Measurements from ENCODE around the gene SPOCK1. TPM values are rescaled to one million over a fixed set of nuclear protein-coding genes. Genes with fewer than 3 reads are reported as not detected.

The SPOCK1 gene
- total and polyA plus RNA-seq, 2 experiments from 2014 or later, result 5.6 to 10.1 TPM

GRCh38 chr5:137128012-137128411 is 371.1 kb downstream of the SPOCK1 start:
- 74% methylated on average over 4 of the region's 4 CpGs for WGBS (ENCODE audit: low lambda C conversion rate, missing lambda C conversion rate)
- H3K4me1 ChIP-seq (ENCODE audit: insufficient read depth), result no peaks in the 10 kb centered on the region
- no peaks in the 10 kb centered on the region for H3K27me3 ChIP-seq
- H3K36me3 ChIP-seq (replicated peaks; ENCODE audit: insufficient read depth, low read depth), result no peaks in the 10 kb centered on the region
- DNase-seq (ENCODE audit: low spot score), result no peak
- H2AFZ ChIP-seq, result no peak overlapping the region
- H3K79me2 ChIP-seq, result no peaks in the 10 kb centered on the region
- no peak overlapping the region for H3K4me3 ChIP-seq
- no peaks in the 10 kb centered on the region for H4K20me1 ChIP-seq (ENCODE audit: insufficient read depth, poor library complexity, severe bottlenecking)
- no peaks in the 10 kb centered on the region for H3K9me2 ChIP-seq (replicated peaks; ENCODE audit: insufficient read depth)
- no peak overlapping the region for H3K27ac ChIP-seq
- TF ChIP-seq EZH2phosphoT487 (IDR thresholded peaks at IDR 0.05; ENCODE audit: low read depth, severe bottlenecking, unreplicated experiment) (no peak), EZH2 (IDR thresholded peaks at IDR 0.05; ENCODE audit: borderline replicate concordance) (no peak)
- TF ChIP-seq, protein P1, sequence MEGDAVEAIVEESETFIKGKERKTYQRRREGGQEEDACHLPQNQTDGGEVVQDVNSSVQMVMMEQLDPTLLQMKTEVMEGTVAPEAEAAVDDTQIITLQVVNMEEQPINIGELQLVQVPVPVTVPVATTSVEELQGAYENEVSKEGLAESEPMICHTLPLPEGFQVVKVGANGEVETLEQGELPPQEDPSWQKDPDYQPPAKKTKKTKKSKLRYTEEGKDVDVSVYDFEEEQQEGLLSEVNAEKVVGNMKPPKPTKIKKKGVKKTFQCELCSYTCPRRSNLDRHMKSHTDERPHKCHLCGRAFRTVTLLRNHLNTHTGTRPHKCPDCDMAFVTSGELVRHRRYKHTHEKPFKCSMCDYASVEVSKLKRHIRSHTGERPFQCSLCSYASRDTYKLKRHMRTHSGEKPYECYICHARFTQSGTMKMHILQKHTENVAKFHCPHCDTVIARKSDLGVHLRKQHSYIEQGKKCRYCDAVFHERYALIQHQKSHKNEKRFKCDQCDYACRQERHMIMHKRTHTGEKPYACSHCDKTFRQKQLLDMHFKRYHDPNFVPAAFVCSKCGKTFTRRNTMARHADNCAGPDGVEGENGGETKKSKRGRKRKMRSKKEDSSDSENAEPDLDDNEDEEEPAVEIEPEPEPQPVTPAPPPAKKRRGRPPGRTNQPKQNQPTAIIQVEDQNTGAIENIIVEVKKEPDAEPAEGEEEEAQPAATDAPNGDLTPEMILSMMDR (IDR thresholded peaks at IDR 0.05; ENCODE audit: poor library complexity), result no peak
- H3K9me3 ChIP-seq (ENCODE audit: low read depth), result no peaks in the 10 kb centered on the region
- H3K4me2 ChIP-seq, result no peak overlapping the region

- Histone ChIP-seq H3K36me3 (replicated peaks; ENCODE audit: insufficient read depth, low read depth) (no peaks in the 10 kb centered on the region), H2AFZ (no peak overlapping the region), H3K4me1 (ENCODE audit: insufficient read depth) (no peaks in the 10 kb centered on the region), H3K4me3 (no peak overlapping the region), H3K79me2 (no peaks in the 10 kb centered on the region), H3K9me3 (ENCODE audit: low read depth) (no peaks in the 10 kb centered on the region), H3K27ac (no peak overlapping the region), H3K9me2 (replicated peaks; ENCODE audit: insufficient read depth) (no peaks in the 10 kb centered on the region), H3K4me2 (no peak overlapping the region), H4K20me1 (ENCODE audit: insufficient read depth, poor library complexity, severe bottlenecking) (no peaks in the 10 kb centered on the region), H3K27me3 (no peaks in the 10 kb centered on the region)
- no peak for DNase-seq (ENCODE audit: low spot score)
- TF ChIP-seq EZH2 (IDR thresholded peaks at IDR 0.05; ENCODE audit: borderline replicate concordance), result no peak
- TF ChIP-seq, protein P1 (IDR thresholded peaks at IDR 0.05; ENCODE audit: poor library complexity), result no peak
- TF ChIP-seq EZH2phosphoT487 (IDR thresholded peaks at IDR 0.05; ENCODE audit: low read depth, severe bottlenecking, unreplicated experiment), result no peak
- WGBS (ENCODE audit: low lambda C conversion rate, missing lambda C conversion rate), result 89% methylated on average over 1 of the region's 1 CpG
Observed at GRCh38 chr5:137126829-137127228, 372.3 kb downstream of the SPOCK1 start.

- H3K36me3 ChIP-seq (replicated peaks; ENCODE audit: insufficient read depth, low read depth), result no peaks in the 10 kb centered on the region
- no peaks in the 10 kb centered on the region for H3K4me1 ChIP-seq (ENCODE audit: insufficient read depth)
- H2AFZ ChIP-seq, result no peak overlapping the region
- no peak overlapping the region for H3K4me3 ChIP-seq
- no peaks in the 10 kb centered on the region for H4K20me1 ChIP-seq (ENCODE audit: insufficient read depth, poor library complexity, severe bottlenecking)
- no peaks in the 10 kb centered on the region for H3K27me3 ChIP-seq
- H3K27ac ChIP-seq, result no peak overlapping the region
- no peak for TF ChIP-seq EZH2phosphoT487 (IDR thresholded peaks at IDR 0.05; ENCODE audit: low read depth, severe bottlenecking, unreplicated experiment)
- no peak for TF ChIP-seq EZH2 (IDR thresholded peaks at IDR 0.05; ENCODE audit: borderline replicate concordance)
- TF ChIP-seq, protein P1 (IDR thresholded peaks at IDR 0.05; ENCODE audit: poor library complexity), result no peak
- no peaks in the 10 kb centered on the region for H3K79me2 ChIP-seq
- H3K4me2 ChIP-seq, result no peak overlapping the region
- WGBS (ENCODE audit: low lambda C conversion rate, missing lambda C conversion rate), result 60% methylated on average over 2 of the region's 2 CpGs
- H3K9me3 ChIP-seq (ENCODE audit: low read depth), result no peaks in the 10 kb centered on the region
- no peaks in the 10 kb centered on the region for H3K9me2 ChIP-seq (replicated peaks; ENCODE audit: insufficient read depth)
- no peak for DNase-seq (ENCODE audit: low spot score)
Observed at GRCh38 chr5:137122558-137122957, 376.6 kb downstream of the SPOCK1 start.

- Histone ChIP-seq H3K9me2 (replicated peaks; ENCODE audit: insufficient read depth) (no peaks in the 10 kb centered on the region), H3K27ac (no peak overlapping the region), H4K20me1 (ENCODE audit: insufficient read depth, poor library complexity, severe bottlenecking) (no peaks in the 10 kb centered on the region), H3K27me3 (no peaks in the 10 kb centered on the region), H3K4me2 (no peak overlapping the region), H2AFZ (no peak overlapping the region), H3K4me3 (no peak overlapping the region), H3K36me3 (replicated peaks; ENCODE audit: insufficient read depth, low read depth) (no peaks in the 10 kb centered on the region), H3K4me1 (ENCODE audit: insufficient read depth) (no peaks in the 10 kb centered on the region), H3K9me3 (ENCODE audit: low read depth) (no peaks in the 10 kb centered on the region), H3K79me2 (no peaks in the 10 kb centered on the region)
- TF ChIP-seq EZH2phosphoT487 (IDR thresholded peaks at IDR 0.05; ENCODE audit: low read depth, severe bottlenecking, unreplicated experiment) (no peak), EZH2 (IDR thresholded peaks at IDR 0.05; ENCODE audit: borderline replicate concordance) (no peak)
- TF ChIP-seq, protein P1 (IDR thresholded peaks at IDR 0.05; ENCODE audit: poor library complexity), result no peak
- WGBS (ENCODE audit: low lambda C conversion rate, missing lambda C conversion rate), result 40% methylated on average over 3 of the region's 3 CpGs
- peak; percentile 20 for DNase-seq (ENCODE audit: low spot score)
Observed at GRCh38 chr5:137122075-137122474, 377.1 kb downstream of the SPOCK1 start.

All from hepatocyte (in vitro differentiated cells).